ENCODE measurements around the gene TRHDE.
A peak's percentile ranks its signal among the peaks of the same experiment; 100 is the strongest.

Gene TRHDE

DNA sequence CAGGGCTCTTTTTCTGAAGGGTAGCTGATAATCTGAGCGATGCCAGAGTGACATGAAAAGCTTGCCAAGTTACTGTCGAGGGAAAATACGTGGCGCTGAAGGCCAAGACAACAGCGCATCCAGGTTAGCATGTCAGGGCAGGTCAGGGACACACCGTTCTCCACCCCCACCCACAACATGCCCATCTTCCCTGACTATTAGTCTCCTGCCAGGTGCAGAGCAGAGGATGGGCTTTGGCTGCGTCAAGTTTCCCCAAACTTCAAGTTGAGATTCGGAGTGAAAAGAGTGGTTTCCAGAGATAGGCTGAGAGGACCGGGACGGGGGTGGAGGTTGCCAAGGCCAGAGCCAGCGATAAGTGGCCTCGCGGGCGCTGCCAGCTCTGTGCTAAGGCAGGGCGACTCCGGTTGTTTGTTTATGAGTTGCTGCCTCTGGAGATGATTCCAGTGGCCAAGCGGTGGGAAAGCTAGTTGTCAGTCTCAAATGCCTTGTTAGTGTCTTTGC lies 1.7 kb downstream of the TRHDE start:
- TF ChIP-seq MYC (IDR thresholded peaks at IDR 0.05; ENCODE audit: low read depth, low read length) = no peak
- no peak overlapping the region for H3K4me3 ChIP-seq (ENCODE audit: low read depth, low read length)
- DNase-seq (ENCODE audit: low read depth) = no peak

DNA sequence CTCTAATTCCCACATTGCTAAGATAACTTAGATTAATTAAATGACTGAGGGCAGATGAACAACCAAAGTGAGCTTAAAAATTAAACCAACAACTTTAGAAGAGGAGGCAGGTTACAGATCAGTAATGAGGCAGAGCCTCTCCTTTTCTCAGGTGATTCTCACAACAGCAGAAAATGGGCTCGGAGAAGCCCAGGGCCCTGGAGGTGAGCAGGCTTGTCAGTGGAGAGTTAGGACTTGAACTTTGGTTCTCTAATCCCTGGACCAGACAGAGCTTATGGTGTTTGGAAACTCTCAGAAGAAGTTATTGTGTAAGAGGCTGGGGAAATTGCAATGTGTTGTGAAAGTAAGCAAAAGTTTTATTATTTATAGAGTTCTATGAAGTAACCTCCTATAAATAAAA lies 2.8 kb downstream of the TRHDE start:
- peak; percentile 16 for DNase-seq (ENCODE audit: low read depth)
- no peak overlapping the region for H3K4me3 ChIP-seq (ENCODE audit: low read depth, low read length)
- TF ChIP-seq, protein P1, sequence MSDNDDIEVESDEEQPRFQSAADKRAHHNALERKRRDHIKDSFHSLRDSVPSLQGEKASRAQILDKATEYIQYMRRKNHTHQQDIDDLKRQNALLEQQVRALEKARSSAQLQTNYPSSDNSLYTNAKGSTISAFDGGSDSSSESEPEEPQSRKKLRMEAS (IDR thresholded peaks at IDR 0.05; ENCODE audit: low read depth, low read length) = no peak
- TF ChIP-seq MYC (IDR thresholded peaks at IDR 0.05; ENCODE audit: low read depth, low read length) (no peak), POLR2A (IDR thresholded peaks at IDR 0.05; ENCODE audit: extremely low read depth, insufficient read length) (no peak)
- TF ChIP-seq, protein P2, sequence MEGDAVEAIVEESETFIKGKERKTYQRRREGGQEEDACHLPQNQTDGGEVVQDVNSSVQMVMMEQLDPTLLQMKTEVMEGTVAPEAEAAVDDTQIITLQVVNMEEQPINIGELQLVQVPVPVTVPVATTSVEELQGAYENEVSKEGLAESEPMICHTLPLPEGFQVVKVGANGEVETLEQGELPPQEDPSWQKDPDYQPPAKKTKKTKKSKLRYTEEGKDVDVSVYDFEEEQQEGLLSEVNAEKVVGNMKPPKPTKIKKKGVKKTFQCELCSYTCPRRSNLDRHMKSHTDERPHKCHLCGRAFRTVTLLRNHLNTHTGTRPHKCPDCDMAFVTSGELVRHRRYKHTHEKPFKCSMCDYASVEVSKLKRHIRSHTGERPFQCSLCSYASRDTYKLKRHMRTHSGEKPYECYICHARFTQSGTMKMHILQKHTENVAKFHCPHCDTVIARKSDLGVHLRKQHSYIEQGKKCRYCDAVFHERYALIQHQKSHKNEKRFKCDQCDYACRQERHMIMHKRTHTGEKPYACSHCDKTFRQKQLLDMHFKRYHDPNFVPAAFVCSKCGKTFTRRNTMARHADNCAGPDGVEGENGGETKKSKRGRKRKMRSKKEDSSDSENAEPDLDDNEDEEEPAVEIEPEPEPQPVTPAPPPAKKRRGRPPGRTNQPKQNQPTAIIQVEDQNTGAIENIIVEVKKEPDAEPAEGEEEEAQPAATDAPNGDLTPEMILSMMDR (IDR thresholded peaks at IDR 0.05; ENCODE audit: low read depth, low read length) = no peak

DNA sequence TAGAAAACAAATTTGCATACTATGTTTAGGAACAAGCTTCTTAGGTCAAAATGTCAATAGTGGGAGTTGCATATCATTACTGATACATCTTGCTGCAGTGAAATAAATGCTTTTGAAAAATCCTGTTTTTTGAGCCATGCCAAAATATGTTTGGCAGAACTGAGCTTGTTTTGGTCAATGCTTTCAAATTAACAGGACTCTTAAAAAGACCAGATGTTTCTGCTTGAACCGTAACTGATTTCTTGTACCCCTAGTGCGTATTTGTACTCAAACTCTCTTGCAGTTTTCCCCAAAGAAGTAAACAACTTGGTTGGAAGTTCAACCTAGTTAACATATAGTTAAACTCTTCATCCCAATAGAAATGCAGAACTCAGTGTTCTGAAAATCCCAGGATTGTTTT lies 3.4 kb downstream of the TRHDE start:
- DNase-seq (ENCODE audit: low read depth) = no peak
- TF ChIP-seq, protein P1 (IDR thresholded peaks at IDR 0.05; ENCODE audit: low read depth, low read length) = no peak
- no peak for TF ChIP-seq POLR2A (IDR thresholded peaks at IDR 0.05; ENCODE audit: extremely low read depth, insufficient read length)
- no peak for TF ChIP-seq MYC (IDR thresholded peaks at IDR 0.05; ENCODE audit: low read depth, low read length)
- TF ChIP-seq, protein P2 (IDR thresholded peaks at IDR 0.05; ENCODE audit: low read depth, low read length) = no peak
- no peak overlapping the region for H3K4me3 ChIP-seq (ENCODE audit: low read depth, low read length)

DNA sequence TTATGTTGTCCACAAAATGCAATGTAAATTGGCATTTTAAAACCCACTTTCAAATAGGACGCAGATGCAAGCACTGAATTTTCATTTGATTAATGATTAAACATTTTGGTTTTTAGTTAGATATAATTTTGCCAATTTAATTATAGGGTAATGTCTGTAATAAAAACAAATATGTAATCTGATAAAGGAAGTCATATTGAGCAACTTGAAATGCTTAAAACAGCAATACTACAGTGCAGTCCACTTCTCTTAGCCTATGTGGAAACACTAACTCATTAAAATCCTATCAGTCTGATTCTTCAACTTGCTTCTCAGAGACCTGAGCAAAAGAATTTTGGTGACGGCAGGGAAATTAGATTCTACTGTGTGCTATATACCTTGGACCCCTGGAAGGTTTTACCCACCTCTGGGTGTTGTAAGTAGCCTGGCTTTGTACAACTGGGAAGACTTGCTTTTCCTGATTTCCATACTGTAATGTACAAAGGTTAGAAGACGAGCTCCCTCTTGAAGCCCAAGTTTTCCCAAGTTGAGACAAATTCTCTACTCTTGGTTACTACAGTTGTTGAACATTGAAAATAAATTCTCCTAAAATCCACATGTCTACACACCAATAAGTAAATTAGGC lies 4.1 kb downstream of the TRHDE start:
- H3K4me3 ChIP-seq (ENCODE audit: low read depth, low read length) = no peak overlapping the region
- no peak for DNase-seq (ENCODE audit: low read depth)
- TF ChIP-seq MYC (IDR thresholded peaks at IDR 0.05; ENCODE audit: low read depth, low read length) (no peak), POLR2A (IDR thresholded peaks at IDR 0.05; ENCODE audit: extremely low read depth, insufficient read length) (no peak)
- TF ChIP-seq, protein P2 (IDR thresholded peaks at IDR 0.05; ENCODE audit: low read depth, low read length) = no peak
- TF ChIP-seq, protein P1 (IDR thresholded peaks at IDR 0.05; ENCODE audit: low read depth, low read length) = no peak

DNA sequence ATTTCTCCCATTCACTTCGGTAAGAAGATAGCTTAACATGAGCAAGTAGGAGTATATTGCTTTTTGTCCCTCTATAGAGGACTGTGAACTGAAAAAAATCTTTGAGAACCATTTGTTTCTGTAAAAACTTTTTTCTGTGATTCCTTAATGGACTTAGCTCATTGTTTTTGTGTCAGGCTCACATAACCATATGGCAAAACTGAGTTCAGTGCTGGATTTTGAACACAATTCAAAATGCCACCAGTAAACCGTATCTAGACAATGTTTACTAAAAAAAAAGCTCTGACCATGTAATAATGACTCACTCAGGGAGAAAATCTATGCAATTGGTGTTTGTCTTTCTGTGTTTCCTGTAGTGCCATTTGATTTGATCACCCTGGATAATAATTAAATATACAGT lies 5.2 kb downstream of the TRHDE start:
- DNase-seq (ENCODE audit: low read depth) = no peak
- no peak overlapping the region for H3K4me3 ChIP-seq (ENCODE audit: low read depth, low read length)
- no peak for TF ChIP-seq MYC (IDR thresholded peaks at IDR 0.05; ENCODE audit: low read depth, low read length)
- TF ChIP-seq, protein P2 (IDR thresholded peaks at IDR 0.05; ENCODE audit: low read depth, low read length) = no peak
- TF ChIP-seq, protein P1 (IDR thresholded peaks at IDR 0.05; ENCODE audit: low read depth, low read length) = no peak
- TF ChIP-seq POLR2A (IDR thresholded peaks at IDR 0.05; ENCODE audit: extremely low read depth, insufficient read length) = no peak

DNA sequence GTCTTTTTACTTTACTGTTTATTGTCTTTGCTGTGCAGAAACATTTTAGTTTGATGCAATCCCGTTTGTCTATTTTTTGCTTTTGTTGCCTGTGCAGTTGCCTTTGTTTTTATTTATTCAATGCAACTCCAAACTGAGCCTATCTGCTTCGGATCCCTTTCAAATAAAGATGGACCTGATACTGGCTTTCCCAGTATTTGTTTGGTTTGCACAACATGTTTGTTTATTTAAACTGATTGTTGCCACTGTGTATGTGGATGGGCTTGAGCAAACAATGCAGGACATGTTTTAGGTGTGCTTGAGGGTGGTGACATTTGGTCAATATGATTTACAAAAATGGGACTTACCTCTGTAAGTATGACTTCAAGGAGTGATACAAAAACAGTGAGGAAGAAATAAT lies 6.7 kb downstream of the TRHDE start:
- no peak for DNase-seq (ENCODE audit: low read depth)
- H3K4me3 ChIP-seq (ENCODE audit: low read depth, low read length) = no peak overlapping the region
- TF ChIP-seq POLR2A (IDR thresholded peaks at IDR 0.05; ENCODE audit: extremely low read depth, insufficient read length) (no peak), MYC (IDR thresholded peaks at IDR 0.05; ENCODE audit: low read depth, low read length) (no peak)
- TF ChIP-seq, protein P1 (IDR thresholded peaks at IDR 0.05; ENCODE audit: low read depth, low read length) = no peak
- TF ChIP-seq, protein P2 (IDR thresholded peaks at IDR 0.05; ENCODE audit: low read depth, low read length) = no peak

All from NB4 (cell line).